ENCODE results near the gene SLC38A10. TPM values are rescaled to one million over a fixed set of nuclear protein-coding genes. Genes with fewer than 3 reads are reported as not detected.

The SLC38A10 gene
- total and polyA plus RNA-seq, 2 of the 4 experiments (the other 2 are of a cell fraction): 12.7 to 46.7 TPM

- no peak overlapping the region for H2AK9ac ChIP-seq (replicated peaks; ENCODE audit: low read depth, low read length, poor library complexity)
- intact Hi-C loops (cut with micrococcal nuclease) (no loop called here), dilution Hi-C loops (cut with HindIII; ENCODE audit: low sequenced_read_pairs, unreplicated experiment) (no loop called here), in situ Hi-C loops (cut with MboI; ENCODE audit: low sequenced_read_pairs) (no loop called here)
- peaks cover 5% of the 10 kb centered on the region; the same call in 1 of the 2 replicates for H3K9me1 ChIP-seq (ENCODE audit: insufficient read depth, low read length)
- no peak overlapping the region for H3K9ac ChIP-seq (ENCODE audit: low read depth, low read length)
- TF ChIP-seq FOS (IDR thresholded peaks at IDR 0.05; ENCODE audit: low read depth, low read length): no peak
- no peak for TF ChIP-seq RAD21 (IDR thresholded peaks at IDR 0.05; ENCODE audit: low read length)
- TF ChIP-seq CEBPB (IDR thresholded peaks at IDR 0.05; ENCODE audit: low read depth, low read length): no peak
- TF ChIP-seq RFX5 (IDR thresholded peaks at IDR 0.05; ENCODE audit: low read depth, low read length): no peak
- no peak for TF ChIP-seq POLR2A (IDR thresholded peaks at IDR 0.05; ENCODE audit: low read depth, low read length)
- no peak for TF ChIP-seq CTCF (conservative IDR thresholded peaks at IDR 0.05; ENCODE audit: low read depth, low read length)
- no peak for TF ChIP-seq MAFK (IDR thresholded peaks at IDR 0.05; ENCODE audit: low read depth, low read length)
- no peak for TF ChIP-seq BHLHE40 (IDR thresholded peaks at IDR 0.05; ENCODE audit: low read depth, low read length)
- TF ChIP-seq NFE2L2 (IDR thresholded peaks at IDR 0.05; ENCODE audit: low read depth, low read length): no peak
- TF ChIP-seq ELK1 (IDR thresholded peaks at IDR 0.05; ENCODE audit: borderline replicate concordance, low read depth, low read length): no peak
- no peak for TF ChIP-seq USF2 (IDR thresholded peaks at IDR 0.05; ENCODE audit: low read depth, low read length)
- no peak for TF ChIP-seq SMC3 (IDR thresholded peaks at IDR 0.05; ENCODE audit: low read depth, low read length)
- no peak for TF ChIP-seq MAZ (IDR thresholded peaks at IDR 0.05; ENCODE audit: borderline replicate concordance, low read depth, low read length)
- TF ChIP-seq CHD1 (IDR thresholded peaks at IDR 0.05; ENCODE audit: low read depth, low read length): no peak
- TF ChIP-seq MXI1 (IDR thresholded peaks at IDR 0.05; ENCODE audit: borderline replicate concordance, low read depth, low read length): no peak
- no peak for TF ChIP-seq RCOR1 (IDR thresholded peaks at IDR 0.05; ENCODE audit: insufficient replicate concordance, low read length)
- H3K23ac ChIP-seq (ENCODE audit: low read depth, low read length): no peak overlapping the region
- no peak overlapping the region for H4K91ac ChIP-seq (ENCODE audit: insufficient read depth, low read depth, low read length)
- H2BK20ac ChIP-seq (ENCODE audit: low read depth, low read length): no peak overlapping the region
- H3K4me3 ChIP-seq (ENCODE audit: insufficient read depth, low read depth, low read length): no peak overlapping the region
- no peaks in the 10 kb centered on the region for H3K4me1 ChIP-seq (ENCODE audit: control insufficient read depth, insufficient read depth, low read length)
- no peak overlapping the region for H2AK5ac ChIP-seq (ENCODE audit: low read depth, low read length)
- H2BK15ac ChIP-seq (ENCODE audit: low read depth, low read length): no peak overlapping the region
- no peak overlapping the region for H2BK5ac ChIP-seq (ENCODE audit: low read depth, low read length, poor library complexity, severe bottlenecking)
- POLR2A ChIA-PET (ENCODE audit: unreplicated experiment): no interaction called here
- no peak overlapping the region for H3K14ac ChIP-seq (replicated peaks; ENCODE audit: low read depth, low read length)
- no peak for ATAC-seq (ENCODE audit: low read depth)
- no TSS peak for BruUV-seq (replicated peaks)
- H2BK120ac ChIP-seq (ENCODE audit: low read depth, low read length): no peak overlapping the region
- no peak overlapping the region for H4K8ac ChIP-seq (ENCODE audit: low read depth in 2 of 2, low read length in 2 of 2)
- H3K27ac ChIP-seq (ENCODE audit: insufficient read depth, low read length): no peak overlapping the region
- H3K9me3 ChIP-seq (ENCODE audit: control insufficient read depth, insufficient read depth, low read length): no peaks in the 10 kb centered on the region
- CTCF ChIA-PET: interaction anchor here (1.2 kb wide), 1 partner anchor 9 kb away, joined by 3 read pairs; no protein-coding TSS in a partner anchor
- no peak overlapping the region for H3K4ac ChIP-seq (ENCODE audit: low read depth, low read length)
- H3K18ac ChIP-seq (ENCODE audit: low read depth, low read length): no peak overlapping the region
- peaks cover 0 to 10% of the 10 kb centered on the region in 2 experiments; a peak in 3 of 4 replicates for H3K79me1 ChIP-seq (ENCODE audit: low read depth in 1 of 2, low read length in 2 of 2)
- H2AFZ ChIP-seq (replicated peaks; ENCODE audit: low read length, poor library complexity): no peak overlapping the region
- peaks cover 61% of the 10 kb centered on the region for H3K36me3 ChIP-seq (ENCODE audit: control insufficient read depth, insufficient read depth, low read length)
- no peaks in the 10 kb centered on the region for H3K27me3 ChIP-seq (ENCODE audit: control insufficient read depth, insufficient read depth, low read length)
- 73% methylated on average over 4 of the region's 6 CpGs; no CpG with 5 or more reads in 1 of the 2 experiments for WGBS, 2 experiments (ENCODE audit: extremely low coverage in 2 of 2, insufficient read length in 1 of 2)
- H3K56ac ChIP-seq (ENCODE audit: extremely low read depth, insufficient read depth, low read length): no peak overlapping the region
- H4K20me1 ChIP-seq (ENCODE audit: insufficient read depth, low read length): no peaks in the 10 kb centered on the region
- H4K5ac ChIP-seq (ENCODE audit: low read depth, low read length): no peak overlapping the region
- no peak overlapping the region for H3K4me2 ChIP-seq (ENCODE audit: low read depth, low read length)
- DNase-seq: no peak
Measured at GRCh38 chr17:81267390-81268067, 27.6 kb downstream of the SLC38A10 start.

All from IMR-90 (cell line).